ENCODE data around the gene TSR1. TPM values are rescaled to one million over a fixed set of nuclear protein-coding genes. Genes with fewer than 3 reads are reported as not detected.

Gene TSR1
- polyA plus RNA-seq, 3 donors: 8.1 to 10.8 (median 9.3) TPM

DNA sequence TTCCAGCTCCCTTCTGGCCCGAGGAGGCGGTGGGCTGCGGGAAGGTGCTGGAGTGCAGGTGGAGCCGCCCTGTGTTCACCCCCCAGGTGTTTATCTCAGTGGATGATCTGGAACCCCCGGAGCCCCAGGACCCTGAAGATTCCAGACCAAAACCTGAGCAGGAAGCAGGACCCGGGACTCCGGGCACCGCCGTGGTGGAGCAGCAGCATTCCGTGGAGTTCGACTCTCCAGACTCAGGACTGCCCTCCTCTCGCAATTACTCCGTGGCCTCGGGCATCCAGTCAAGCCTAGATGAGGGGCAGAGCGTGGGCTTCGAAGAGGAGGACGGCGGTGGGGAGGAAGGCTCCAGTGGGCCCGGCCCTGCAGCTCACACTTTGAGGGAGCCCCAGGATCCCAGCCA is 39.1 kb upstream of the TSR1 start:
- no peak overlapping the region for H3K4me3 Mint-ChIP-seq
- Histone ChIP-seq H3K79me2 (ENCODE audit: insufficient read depth, low read length) (no peaks in the 10 kb centered on the region), H3K4me1 (ENCODE audit: control insufficient read depth in 1 of 2, insufficient read depth in 2 of 2, low read length in 2 of 2) (no peaks in the 10 kb centered on the region), H3K27me3 (ENCODE audit: control insufficient read depth in 2 of 2, insufficient read depth in 2 of 2, low read length in 2 of 2) (no peaks in the 10 kb centered on the region), H3K9me3 (replicated peaks in 1 of 2; ENCODE audit: control insufficient read depth in 1 of 2, insufficient read depth in 1 of 2, low read length in 2 of 2) (no peaks in the 10 kb centered on the region), H4K20me1 (ENCODE audit: insufficient read depth, low read length) (no peaks in the 10 kb centered on the region), H3K36me3 (replicated peaks in 1 of 2; ENCODE audit: control insufficient read depth in 1 of 2, insufficient read depth in 2 of 2, low read length in 2 of 2) (peaks cover 52 to 65% of the 10 kb centered on the region in 2 donors), H3K27ac (ENCODE audit: low read depth in 1 of 2, low read length in 2 of 2) (no peak overlapping the region), H3K4me2 (replicated peaks; ENCODE audit: extremely low read depth, low read length, poor library complexity, severe bottlenecking) (no peak overlapping the region), H3K4me3 (replicated peaks in 1 of 3; ENCODE audit: low read depth in 2 of 3, low read length in 3 of 3) (no peak overlapping the region), H3K9ac (ENCODE audit: insufficient read depth, low read length, poor library complexity, severe bottlenecking) (no peak overlapping the region), H2AFZ (ENCODE audit: insufficient read depth, low read depth, low read length, poor library complexity, severe bottlenecking) (no peak overlapping the region)
- H3K27ac Mint-ChIP-seq: no peak overlapping the region
- H3K36me3 Mint-ChIP-seq: peaks cover 39 to 74% of the 10 kb centered on the region in 2 donors
- H3K27me3 Mint-ChIP-seq (ENCODE audit: low read depth in 3 of 3): peaks cover 0 to 2% (median 0%) of the 10 kb centered on the region in 3 donors
- H3K9me3 Mint-ChIP-seq: no peaks in the 10 kb centered on the region
- 94% methylated on average over 19 of the region's 19 CpGs for WGBS (ENCODE audit: insufficient coverage)
- TF ChIP-seq, protein P1, sequence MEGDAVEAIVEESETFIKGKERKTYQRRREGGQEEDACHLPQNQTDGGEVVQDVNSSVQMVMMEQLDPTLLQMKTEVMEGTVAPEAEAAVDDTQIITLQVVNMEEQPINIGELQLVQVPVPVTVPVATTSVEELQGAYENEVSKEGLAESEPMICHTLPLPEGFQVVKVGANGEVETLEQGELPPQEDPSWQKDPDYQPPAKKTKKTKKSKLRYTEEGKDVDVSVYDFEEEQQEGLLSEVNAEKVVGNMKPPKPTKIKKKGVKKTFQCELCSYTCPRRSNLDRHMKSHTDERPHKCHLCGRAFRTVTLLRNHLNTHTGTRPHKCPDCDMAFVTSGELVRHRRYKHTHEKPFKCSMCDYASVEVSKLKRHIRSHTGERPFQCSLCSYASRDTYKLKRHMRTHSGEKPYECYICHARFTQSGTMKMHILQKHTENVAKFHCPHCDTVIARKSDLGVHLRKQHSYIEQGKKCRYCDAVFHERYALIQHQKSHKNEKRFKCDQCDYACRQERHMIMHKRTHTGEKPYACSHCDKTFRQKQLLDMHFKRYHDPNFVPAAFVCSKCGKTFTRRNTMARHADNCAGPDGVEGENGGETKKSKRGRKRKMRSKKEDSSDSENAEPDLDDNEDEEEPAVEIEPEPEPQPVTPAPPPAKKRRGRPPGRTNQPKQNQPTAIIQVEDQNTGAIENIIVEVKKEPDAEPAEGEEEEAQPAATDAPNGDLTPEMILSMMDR (IDR thresholded peaks at IDR 0.05): no peak
- intact Hi-C loops (cut with micrococcal nuclease): no loop called here
- DNase-seq: no peak
- H3K4me1 Mint-ChIP-seq: no peaks in the 10 kb centered on the region

GRCh38 chr17:2374549-2375285 is 38.5 kb upstream of the TSR1 start:
- DNase-seq: no peak
- peak overlapping the region in 1 of 7 donors; percentile 25 for H3K27ac Mint-ChIP-seq
- peaks cover 35 to 68% of the 10 kb centered on the region in 2 donors for H3K36me3 Mint-ChIP-seq
- TF ChIP-seq, protein P1 (IDR thresholded peaks at IDR 0.05): no peak
- H3K4me1 Mint-ChIP-seq: peaks cover 1% of the 10 kb centered on the region
- H3K27me3 Mint-ChIP-seq (ENCODE audit: low read depth in 3 of 3): peaks cover 0 to 2% (median 0%) of the 10 kb centered on the region in 3 donors
- H3K4me1 ChIP-seq (ENCODE audit: control insufficient read depth in 1 of 2, insufficient read depth in 2 of 2, low read length in 2 of 2): no peaks in the 10 kb centered on the region
- H3K27ac ChIP-seq (ENCODE audit: low read depth in 1 of 2, low read length in 2 of 2): no peak overlapping the region
- H3K9ac ChIP-seq (ENCODE audit: insufficient read depth, low read length, poor library complexity, severe bottlenecking): no peak overlapping the region
- no peak overlapping the region for H3K4me3 Mint-ChIP-seq
- H3K9me3 ChIP-seq (replicated peaks in 1 of 2; ENCODE audit: control insufficient read depth in 1 of 2, insufficient read depth in 1 of 2, low read length in 2 of 2): no peaks in the 10 kb centered on the region
- no peaks in the 10 kb centered on the region for H3K79me2 ChIP-seq (ENCODE audit: insufficient read depth, low read length)
- H3K36me3 ChIP-seq (replicated peaks in 1 of 2; ENCODE audit: control insufficient read depth in 1 of 2, insufficient read depth in 2 of 2, low read length in 2 of 2): peaks cover 49 to 58% of the 10 kb centered on the region in 2 donors
- intact Hi-C loops (cut with micrococcal nuclease): no loop called here
- H3K4me2 ChIP-seq (replicated peaks; ENCODE audit: extremely low read depth, low read length, poor library complexity, severe bottlenecking): no peak overlapping the region
- H3K9me3 Mint-ChIP-seq: no peaks in the 10 kb centered on the region
- no peak overlapping the region for H2AFZ ChIP-seq (ENCODE audit: insufficient read depth, low read depth, low read length, poor library complexity, severe bottlenecking)
- WGBS (ENCODE audit: insufficient coverage): 84% methylated on average over 7 of the region's 11 CpGs
- H3K4me3 ChIP-seq (replicated peaks in 1 of 3; ENCODE audit: low read depth in 2 of 3, low read length in 3 of 3): no peak overlapping the region
- H4K20me1 ChIP-seq (ENCODE audit: insufficient read depth, low read length): no peaks in the 10 kb centered on the region
- H3K27me3 ChIP-seq (ENCODE audit: control insufficient read depth in 2 of 2, insufficient read depth in 2 of 2, low read length in 2 of 2): no peaks in the 10 kb centered on the region

All from CD14-positive monocyte (primary cell).